Activated T-helper 1 cell treated with Interleukin-2 at 50 U/mL for 16 hours (primary cell): ENCODE data around the gene CDC16.
"Not testable (repeated sequence)": the region's sequence is repeated elsewhere in the genome, so short reads cannot be mapped to it uniquely, and the experiment has no call there.

Experiments
- DNase-seq: peaks from one replicate; pipeline ENCODE4 v3.0.0-alpha.2; 2020; ENCODE audit warnings: low read depth

CDC16 gene

GRCh38 chr13:114263578-114263977, 28.9 kb downstream of the CDC16 start:
- DNase-seq: no peak

- not testable (repeated sequence) for DNase-seq
Measured at GRCh38 chr13:114264313-114264712, 29.6 kb downstream of the CDC16 start.

GRCh38 chr13:114264886-114265611, 30.4 kb downstream of the CDC16 start:
- no peak for DNase-seq

GRCh38 chr13:114266241-114266640, 31.5 kb downstream of the CDC16 start:
- DNase-seq: no peak

GRCh38 chr13:114268344-114269280, 33.9 kb downstream of the CDC16 start:
- DNase-seq: no peak

GRCh38 chr13:114269281-114269770, 34.6 kb downstream of the CDC16 start:
- DNase-seq: no peak

GRCh38 chr13:114272977-114273376, 38.3 kb downstream of the CDC16 start:
- no peak for DNase-seq

GRCh38 chr13:114275304-114275703, 40.6 kb downstream of the CDC16 start:
- no peak for DNase-seq

- no peak for DNase-seq
Measured at GRCh38 chr13:114279146-114279545, 44.4 kb downstream of the CDC16 start.

- DNase-seq: no peak
Measured at GRCh38 chr13:114279758-114280355, 45.2 kb downstream of the CDC16 start.

- peak; percentile 75 for DNase-seq
Measured at GRCh38 chr13:114281351-114282040, 46.8 kb downstream of the CDC16 start, which contains the start of gene UPF3A. UPF3A (plus strand) TSS chr13:114281601; CDS start chr13:114281640, 39 bp downstream.

GRCh38 chr13:114282041-114282670, 47.5 kb downstream of the CDC16 start:
- DNase-seq: peak; percentile 55

GRCh38 chr13:114283576-114283975, 48.9 kb downstream of the CDC16 start:
- no peak for DNase-seq

GRCh38 chr13:114284680-114285079, 50.0 kb downstream of the CDC16 start:
- no peak for DNase-seq

- DNase-seq: no peak
Measured at GRCh38 chr13:114285166-114285808, 50.6 kb downstream of the CDC16 start.

GRCh38 chr13:114286808-114287207, 52.1 kb downstream of the CDC16 start:
- no peak for DNase-seq

- no peak for DNase-seq
Measured at GRCh38 chr13:114288157-114288591, 53.5 kb downstream of the CDC16 start.

GRCh38 chr13:114296448-114296847, 61.8 kb downstream of the CDC16 start:
- DNase-seq: no peak

- no peak for DNase-seq
Measured at GRCh38 chr13:114296902-114297301, 62.2 kb downstream of the CDC16 start.

GRCh38 chr13:114298866-114299265, 64.2 kb downstream of the CDC16 start:
- DNase-seq: no peak
